HT1080 (cell line): Measurements from ENCODE around the gene PRKCE. TPM values are rescaled to one million over a fixed set of nuclear protein-coding genes. Genes with fewer than 3 reads are reported as not detected.

Experiments used
- DNase-seq: peaks from one replicate; pipeline ENCODE4 v3.0.0-alpha.2; 2015; ENCODE audit warnings: low read depth
- total RNA-seq: library from RNA; depleted of rRNA; stranded (reverse); fragments of >200 nt; shearing (Covaris generic); gene quantifications from 2 replicates; pipeline ENCODE4 v1.2.3, GENCODE V29; 2014

PRKCE gene
- total RNA-seq, 1 experiment from 2014 or later = 31.7 TPM

DNA sequence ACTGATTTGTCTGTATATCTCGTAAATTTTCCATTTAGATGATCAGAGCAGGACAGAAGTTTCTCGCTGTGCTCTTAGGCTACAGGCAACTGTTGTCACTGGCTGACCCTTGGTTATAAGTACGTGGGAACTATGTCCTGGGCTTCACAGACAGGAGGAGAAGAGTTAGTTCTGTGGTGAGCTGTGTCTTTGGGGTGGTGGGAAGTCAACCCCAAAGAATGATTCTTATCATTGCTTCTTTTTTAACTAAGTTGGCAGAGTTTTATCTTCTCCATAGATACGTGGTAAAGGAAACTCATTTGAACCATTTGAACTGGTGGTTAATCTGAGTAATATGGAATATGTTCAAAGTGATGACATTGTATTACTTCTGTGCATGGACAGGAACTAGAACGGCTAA lies 415.1 kb downstream of the PRKCE start:
- DNase-seq = no peak

- DNase-seq = no peak
These were observed 415.6 kb downstream of the PRKCE start for GRCh38 chr2:46067062-46067461.

GRCh38 chr2:46067501-46068305 lies 416.2 kb downstream of the PRKCE start:
- DNase-seq = peak; percentile 95

DNA sequence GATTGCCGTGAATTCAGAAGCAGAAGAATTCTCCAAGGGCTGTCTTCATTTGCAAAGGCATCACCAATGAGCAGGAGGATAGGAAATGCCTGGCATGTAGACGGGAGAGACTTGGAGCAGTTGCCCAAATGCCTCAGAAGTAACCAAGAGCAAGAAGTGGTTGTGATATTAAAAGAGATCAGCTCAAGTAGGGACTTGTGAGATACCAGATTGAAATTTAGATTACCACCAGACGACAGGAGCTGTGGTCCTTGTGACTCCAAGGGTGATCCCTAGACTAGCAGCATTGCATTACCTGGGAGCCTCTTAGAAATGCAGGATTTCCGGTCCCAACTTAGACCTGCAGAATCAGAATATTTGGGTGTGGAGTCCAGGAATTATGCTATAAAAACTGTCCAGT lies 417.2 kb downstream of the PRKCE start:
- no peak for DNase-seq

DNA sequence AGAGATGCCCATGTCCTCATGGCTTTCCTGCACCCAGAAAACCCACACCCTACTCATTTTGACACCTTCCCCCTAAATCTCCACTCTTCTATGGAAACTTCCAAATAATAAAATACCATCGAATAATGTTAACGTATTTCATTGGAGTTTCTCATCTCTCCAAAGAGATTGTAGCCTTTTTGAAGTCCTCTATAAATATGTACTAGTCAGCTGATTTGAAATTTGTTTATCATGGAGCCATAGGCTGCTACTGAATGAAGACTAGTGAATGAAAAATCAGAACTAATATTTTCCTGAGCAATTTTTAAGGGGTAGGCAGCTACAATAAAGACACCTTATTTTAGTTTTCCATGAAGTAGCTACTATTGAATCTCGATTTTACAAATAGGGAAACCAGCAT lies 419.6 kb downstream of the PRKCE start:
- no peak for DNase-seq

DNA sequence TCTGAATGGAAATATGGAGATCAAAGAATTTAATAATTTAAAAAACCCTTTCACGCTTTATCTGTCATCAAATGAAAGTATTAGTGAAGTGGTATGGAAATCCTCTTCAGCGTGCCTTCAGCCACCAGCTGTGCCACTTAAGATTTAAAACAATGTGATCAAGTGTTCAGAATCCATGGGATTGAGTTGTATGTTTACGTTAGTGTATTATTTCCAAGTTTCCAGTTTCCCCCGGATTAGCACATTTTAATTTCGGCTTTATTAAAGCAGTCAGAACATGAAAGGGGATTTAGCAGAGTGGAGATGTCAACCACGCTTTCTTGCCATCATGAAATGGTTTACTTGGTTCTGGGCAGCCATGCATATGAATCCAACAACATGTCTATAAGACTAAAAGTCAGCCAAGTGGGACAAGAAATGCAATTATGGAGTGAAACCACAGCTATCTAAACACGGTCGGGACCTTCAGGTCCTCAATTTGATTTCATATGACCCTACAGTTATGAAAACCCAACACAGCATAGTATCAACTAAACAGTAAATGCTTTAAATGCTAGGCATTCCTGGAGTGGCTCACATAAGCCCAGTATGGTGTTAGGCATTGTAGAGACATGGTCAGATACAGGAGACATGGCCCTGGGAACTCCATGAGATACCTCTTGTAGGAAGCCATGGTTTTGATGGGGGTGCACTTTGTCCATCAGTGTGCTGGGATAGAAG lies 420.8 kb downstream of the PRKCE start:
- no peak for DNase-seq

GRCh38 chr2:46073540-46074046 lies 422.1 kb downstream of the PRKCE start:
- peak; percentile 98 for DNase-seq

- peak; percentile 21 for DNase-seq
These were observed 423.0 kb downstream of the PRKCE start for GRCh38 chr2:46074501-46074900.

DNA sequence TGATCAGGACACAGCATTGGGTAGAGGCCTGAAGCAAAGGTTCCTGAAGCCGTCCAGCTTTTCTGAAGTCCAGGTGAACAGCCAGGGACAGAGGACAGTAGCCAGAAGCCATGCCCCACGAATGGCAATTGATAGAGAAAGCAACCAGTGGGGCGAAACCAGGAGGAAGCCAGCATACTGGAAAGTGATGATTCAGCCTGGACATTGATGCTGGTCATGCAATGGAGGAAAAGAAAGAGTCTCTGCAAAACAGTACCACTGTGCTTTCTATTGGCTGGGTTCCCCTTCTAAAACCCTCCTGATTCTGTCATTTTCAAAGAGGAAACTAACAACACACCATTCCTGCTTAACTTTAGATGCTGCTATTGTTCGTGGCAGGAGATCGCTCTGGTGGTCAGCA lies 424.4 kb downstream of the PRKCE start:
- no peak for DNase-seq

GRCh38 chr2:46076251-46076650 lies 424.8 kb downstream of the PRKCE start:
- peak; percentile 43 for DNase-seq

GRCh38 chr2:46076875-46077274 lies 425.4 kb downstream of the PRKCE start:
- no peak for DNase-seq

DNA sequence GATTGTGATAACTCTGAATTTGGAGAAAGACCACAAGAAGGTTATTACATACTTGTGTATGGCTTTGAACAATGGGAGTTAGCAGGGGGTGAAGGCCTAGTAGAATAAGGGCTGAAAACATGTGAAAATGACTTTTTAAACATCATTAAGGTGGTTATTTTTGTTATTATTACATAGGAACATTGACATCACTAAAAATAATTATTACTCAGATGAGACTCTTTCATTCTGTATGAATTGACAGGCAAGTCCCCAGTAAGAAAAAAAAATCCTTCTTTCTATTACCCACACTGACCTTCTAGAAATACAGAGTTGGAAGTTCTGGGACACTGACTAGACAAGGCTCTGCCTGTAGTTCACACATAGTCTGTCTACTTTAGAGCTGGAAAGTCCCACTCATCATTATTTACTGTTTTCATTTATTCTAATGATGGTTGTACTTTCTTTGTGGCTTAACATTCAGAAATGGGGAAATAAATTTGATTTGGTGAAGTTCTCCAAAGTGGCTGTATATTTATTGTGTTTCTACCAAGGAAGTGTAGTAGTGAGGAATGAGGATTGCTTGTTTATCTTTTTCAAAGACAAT lies 426.1 kb downstream of the PRKCE start:
- no peak for DNase-seq

- no peak for DNase-seq
These were observed 428.6 kb downstream of the PRKCE start for GRCh38 chr2:46079985-46080560.

GRCh38 chr2:46082531-46083485 lies 431.3 kb downstream of the PRKCE start:
- peak; percentile 78 for DNase-seq

DNA sequence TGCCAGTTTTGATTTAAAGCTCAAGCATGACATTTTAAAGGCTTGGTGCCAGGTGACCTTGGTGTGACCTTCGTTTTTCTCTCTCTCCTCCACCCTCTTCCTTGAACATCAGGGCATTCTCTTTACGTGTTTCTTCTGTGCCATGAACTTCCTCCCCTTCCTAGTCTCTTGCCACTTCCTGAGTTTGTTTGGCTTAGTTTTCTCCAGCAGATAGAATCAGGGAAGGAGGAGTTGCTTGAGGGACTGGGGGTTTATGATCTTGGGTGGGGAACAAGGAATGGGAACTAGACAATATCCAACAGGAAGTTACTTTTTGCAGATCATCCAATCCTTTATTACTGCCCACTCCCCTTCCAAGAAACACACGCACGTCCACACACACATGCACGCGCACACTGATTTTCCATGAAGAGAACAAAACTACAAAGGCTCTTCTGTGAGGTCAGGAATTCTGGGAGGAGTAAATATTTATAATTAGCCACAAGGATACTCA lies 435.1 kb downstream of the PRKCE start:
- DNase-seq = no peak

- no peak for DNase-seq
These were observed 436.0 kb downstream of the PRKCE start for GRCh38 chr2:46087492-46087891.

- DNase-seq = no peak
These were observed 439.5 kb downstream of the PRKCE start for GRCh38 chr2:46091004-46091403.

- DNase-seq = no peak
These were observed 440.6 kb downstream of the PRKCE start for GRCh38 chr2:46091961-46092667.

GRCh38 chr2:46094689-46095088 lies 443.2 kb downstream of the PRKCE start:
- no peak for DNase-seq

- no peak for DNase-seq
These were observed 444.4 kb downstream of the PRKCE start for GRCh38 chr2:46095830-46096229.
